ENCODE data around the gene HPGD.

HPGD gene

DNA sequence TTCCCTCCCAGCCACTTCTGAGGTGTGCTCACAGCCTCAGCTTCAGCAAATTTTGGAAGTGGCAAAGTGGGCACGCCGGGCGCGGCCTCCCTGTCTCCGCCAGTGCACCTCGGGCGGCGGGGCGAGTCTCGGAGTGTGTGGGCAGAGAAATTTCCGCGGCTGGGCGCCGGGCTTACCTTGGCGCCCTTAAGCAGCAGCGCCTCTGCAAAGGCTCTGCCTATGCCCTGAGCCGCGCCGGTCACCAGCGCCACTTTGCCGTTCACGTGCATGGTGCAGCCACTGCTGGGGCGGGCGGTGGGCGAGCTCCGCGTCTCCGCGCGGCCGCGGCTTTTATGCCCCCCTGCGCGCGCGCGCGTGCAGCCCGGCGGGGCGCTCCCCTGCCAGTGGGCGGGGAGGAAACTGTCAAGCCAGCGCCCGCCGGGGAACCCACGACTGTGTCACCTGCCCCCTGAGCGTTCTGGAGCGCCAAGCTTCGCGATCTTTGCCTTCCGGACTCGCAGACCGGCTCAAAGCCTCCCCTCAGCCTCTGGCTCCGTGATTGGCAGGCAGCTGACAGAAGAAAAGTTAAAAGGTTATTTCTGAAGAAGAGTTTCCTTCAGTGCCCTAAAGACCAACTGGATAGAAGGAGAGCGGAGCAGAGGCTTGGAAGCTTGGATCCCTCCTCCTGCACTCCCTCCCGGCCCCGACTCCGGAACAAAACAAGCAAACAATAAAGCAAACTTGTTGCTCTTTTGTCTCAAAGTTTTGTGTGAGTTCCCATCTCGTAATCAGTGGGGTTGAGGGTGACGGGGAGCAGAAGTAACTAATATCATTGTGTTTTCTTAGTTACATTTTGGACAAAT, at the start of gene HPGD:
Gene HPGD, minus strand, starts transcription at position 306 of the 842 bp plus-strand sequence. Its CDS starts 37 bp downstream, at position 269.
- DNase-seq: peak; percentile 70

DNA sequence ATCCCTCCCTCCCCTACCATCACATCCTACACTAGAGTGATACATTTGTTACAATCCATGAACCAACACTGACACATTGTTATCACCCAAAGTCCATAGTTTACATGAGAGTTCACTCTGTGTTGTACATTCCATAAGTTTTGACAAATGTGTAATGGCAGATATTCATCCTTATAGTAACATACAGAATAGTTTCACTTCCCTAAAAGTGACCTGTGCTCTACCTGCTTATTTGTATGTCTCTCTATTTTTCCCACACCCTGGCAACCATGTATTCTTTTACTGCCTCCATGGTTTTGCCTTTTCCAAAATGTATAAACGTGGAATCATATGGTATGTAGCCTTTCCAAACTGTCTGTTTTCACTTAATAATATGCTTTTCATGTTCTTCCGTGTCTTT, 42.2 kb upstream of the HPGD start:
- no peak for DNase-seq

DNA sequence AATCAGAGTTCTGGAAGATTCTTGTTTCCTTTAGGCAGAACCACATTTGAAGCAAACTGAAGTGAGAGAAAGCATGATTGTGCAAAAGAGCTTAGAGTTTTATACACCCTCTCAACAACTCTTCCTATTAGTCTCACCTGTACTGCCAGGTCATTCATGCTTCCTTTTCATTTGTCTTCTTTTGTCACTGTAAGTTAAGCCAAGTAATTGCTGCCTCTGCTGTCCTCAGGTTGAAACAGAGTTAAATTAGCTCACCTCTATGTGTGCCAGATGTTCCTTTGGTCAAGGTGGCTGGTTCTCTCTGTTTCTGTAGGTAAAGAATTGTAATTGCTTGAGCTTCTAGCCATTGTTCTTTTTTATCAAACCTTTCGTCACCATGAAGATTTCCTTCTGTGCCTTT, 41.1 kb upstream of the HPGD start:
- peak; percentile 3 for DNase-seq

DNA sequence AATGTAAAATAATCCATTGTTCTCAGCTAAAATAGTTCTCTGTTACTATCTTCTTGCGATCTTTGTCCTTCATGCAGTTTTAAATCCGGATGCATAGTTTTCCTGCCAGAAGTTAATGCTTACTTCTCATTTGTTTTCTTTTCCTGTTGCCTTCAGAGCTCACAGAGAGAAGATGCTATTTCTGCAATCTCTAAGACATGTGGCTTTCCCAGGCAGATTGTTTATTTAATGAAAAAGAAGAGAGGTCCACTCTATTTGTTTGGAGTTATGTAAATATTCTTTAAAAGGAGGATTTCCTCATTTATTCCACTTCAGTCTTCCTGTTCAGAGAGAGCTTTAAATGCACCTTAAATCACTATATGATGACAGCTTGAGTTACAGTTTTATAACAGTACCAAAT, 39.3 kb upstream of the HPGD start:
- peak; percentile 77 for DNase-seq

DNA sequence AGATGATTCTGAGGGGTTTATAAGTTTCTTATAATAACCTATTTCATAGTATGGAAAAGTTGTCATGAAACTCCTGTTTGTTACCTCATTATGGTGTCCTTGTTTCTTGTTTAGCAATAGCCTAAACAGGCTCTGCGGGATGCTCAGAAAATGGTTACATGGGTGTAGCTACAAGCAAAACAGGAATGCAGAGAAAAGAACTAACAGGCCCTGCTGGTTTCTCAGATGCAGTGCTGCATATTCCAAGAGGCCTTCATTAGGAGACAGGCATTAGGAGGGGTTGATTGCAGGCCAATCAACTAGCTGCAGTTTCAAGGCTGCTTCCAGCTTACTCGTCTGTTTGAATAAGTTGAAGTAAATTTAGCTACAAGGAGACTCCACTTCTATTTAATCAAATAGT, 37.6 kb upstream of the HPGD start:
- no peak for DNase-seq

DNA sequence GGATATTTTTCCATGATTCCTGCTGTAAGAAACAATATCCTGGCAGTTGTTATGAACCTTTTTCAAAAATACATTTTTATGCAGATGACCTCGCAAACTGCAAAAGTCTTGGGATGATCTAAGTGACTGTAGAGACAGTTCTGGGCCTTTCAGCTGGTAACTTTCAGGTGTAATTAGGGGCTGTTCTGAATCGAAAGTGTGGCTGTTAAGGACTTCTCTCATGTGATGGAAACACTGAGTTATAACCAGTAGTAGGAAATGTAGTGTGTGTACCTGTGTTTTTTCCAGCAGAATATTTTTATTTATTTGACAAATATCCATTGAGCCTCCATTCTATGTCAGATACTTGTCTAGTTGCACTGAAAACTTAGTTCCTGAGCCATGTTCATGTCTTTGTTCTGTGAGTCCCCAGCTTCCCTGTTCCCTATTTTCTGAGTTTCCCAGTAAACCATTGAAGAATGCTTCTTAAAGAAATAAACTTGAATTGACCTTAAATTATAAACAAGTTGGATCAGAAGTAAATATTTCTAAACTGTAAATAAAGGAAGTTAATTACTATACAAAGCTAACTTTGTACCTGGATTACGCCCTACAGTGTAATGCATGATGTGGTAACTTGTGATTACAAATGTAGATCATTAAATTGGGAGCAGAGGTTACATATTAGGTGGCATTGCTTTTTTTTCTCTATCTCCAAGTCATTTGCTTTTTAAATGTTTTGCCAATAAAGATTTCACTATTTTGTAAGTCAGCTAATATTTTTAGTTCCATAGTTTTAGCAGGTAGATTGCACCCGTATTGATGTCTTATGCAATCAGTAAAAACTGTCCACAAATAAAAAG, 33.7 kb upstream of the HPGD start:
- no peak for DNase-seq

DNA sequence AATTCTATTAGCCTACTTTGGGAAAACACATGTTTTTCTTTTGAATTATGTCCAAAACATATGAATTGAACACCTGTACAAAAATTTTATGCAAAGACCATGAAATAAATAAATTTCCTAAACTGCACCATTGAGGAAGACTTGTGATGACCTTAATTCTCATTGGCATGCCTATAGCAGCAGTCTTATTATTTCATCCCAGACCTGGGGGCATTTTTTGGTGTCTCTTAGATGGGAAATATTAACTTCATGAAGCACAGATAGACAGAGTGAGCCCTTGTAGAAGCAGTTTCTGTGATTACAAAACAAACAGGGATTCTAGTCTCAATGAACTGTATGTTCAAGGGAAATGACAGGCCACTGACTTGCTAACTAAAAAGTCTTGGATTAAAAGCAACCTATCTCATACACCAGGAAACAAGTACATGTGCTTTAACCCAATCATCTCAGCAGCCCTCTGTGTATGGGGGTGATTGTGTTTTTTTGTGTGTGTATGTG, 32.0 kb upstream of the HPGD start:
- no peak for DNase-seq

DNA sequence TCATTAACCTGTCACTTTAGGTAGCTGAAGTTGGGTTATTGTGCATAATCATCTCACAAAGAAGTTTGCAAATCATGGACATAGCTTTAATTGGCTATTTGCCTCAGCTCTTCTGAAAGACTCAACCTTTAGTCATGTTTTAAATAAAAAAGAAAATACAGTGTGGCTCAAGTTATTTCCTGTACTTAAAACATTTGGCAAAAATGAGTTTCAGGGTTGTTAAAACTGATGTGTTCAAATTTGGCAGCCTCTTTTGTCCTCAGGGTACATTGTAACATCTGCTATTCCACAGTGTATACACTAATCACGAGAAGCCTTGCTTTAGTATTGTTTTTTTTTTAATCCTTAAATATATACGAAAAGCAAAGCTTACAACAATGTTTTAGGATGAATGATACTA, 31.5 kb upstream of the HPGD start:
- no peak for DNase-seq

DNA sequence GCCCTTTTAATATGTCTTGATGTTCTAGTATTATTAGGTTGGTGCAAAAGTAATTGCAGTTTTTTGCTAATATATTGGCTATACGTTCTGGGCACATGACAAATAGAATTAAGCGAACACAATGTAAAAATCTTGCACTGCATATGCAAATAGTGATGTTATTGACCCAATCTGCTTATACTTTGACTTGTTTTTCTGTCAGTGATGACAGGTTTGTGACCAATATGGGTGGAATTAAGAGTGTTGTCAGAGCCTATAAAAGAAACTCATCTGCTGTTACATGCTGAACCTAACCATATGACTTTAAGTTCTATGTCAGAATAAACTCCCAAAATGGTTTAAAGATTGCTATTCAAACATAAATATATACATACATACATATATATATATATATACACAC, 30.7 kb upstream of the HPGD start:
- DNase-seq: no peak

DNA sequence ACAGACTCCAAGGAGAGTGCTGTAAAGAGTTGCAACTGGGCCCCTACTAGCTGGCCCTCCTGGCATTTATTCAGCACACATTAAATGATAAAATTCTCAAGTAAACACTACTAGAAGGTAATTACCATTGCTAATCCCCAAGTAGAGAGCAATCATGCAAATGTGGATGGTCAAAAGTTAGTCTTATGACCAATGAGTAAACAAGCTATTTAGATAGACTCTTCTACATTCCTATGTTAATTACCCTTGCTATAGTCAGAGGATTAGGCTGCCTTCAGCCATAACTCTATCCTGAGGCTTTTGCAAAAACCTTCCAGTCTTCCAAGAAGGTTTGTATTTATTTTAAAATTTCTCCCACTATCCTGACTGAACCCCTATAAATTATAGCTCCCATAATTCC, 28.3 kb upstream of the HPGD start:
- no peak for DNase-seq

DNA sequence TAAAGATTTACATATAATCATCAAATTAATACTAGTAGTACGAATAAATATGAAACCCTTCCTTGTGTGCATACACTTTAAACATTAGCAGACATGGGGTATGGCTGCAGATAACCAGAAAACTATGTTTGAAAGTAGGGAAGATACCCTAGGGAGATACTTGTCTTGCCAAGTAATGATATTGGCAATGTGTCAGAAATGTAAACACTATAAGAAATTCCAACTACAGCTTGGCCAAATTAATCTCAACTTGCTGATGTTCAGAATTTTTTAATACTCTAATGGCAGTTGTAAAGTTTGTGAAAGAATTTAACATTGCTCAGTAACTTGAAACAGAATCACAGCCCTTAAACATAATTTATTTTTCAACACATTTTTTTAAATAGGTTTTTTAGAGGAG, 27.4 kb upstream of the HPGD start:
- DNase-seq: no peak

DNA sequence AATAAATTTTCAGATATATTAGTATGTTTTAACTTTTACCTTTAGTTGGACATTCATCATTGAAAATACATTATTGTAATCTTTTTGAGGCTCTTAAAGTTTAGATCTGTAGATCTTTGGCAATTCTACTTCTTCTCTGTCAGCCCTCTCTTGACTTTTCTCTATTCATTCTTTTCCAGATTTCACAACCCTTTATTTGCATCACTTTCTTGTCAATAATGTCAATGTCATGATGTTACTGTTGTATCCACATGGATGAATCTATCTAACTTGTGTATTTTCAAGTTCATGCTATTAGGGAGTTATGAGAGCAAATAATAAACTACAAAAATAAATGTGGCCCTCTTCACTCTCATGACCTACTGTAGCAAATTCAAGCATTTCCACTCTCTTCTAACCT, 23.0 kb upstream of the HPGD start:
- no peak for DNase-seq

DNA sequence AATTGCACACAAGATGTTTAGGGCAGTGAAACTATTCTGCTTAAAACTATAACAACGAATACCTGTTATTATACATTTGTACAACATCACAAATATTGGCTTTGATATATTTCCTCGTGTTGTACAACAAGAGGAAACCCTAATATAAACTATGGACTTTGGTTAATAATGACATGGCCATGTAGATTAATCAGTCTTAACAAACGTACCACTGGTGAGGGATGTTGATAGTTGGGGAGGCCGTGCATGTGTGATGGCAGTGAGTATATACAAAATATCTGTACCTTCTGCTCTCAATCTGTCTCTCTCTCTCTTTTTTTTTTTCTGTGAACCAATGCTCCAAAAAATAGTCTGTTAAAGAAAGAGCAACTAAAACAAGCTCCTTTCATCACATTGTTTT, 22.2 kb upstream of the HPGD start:
- no peak for DNase-seq

DNA sequence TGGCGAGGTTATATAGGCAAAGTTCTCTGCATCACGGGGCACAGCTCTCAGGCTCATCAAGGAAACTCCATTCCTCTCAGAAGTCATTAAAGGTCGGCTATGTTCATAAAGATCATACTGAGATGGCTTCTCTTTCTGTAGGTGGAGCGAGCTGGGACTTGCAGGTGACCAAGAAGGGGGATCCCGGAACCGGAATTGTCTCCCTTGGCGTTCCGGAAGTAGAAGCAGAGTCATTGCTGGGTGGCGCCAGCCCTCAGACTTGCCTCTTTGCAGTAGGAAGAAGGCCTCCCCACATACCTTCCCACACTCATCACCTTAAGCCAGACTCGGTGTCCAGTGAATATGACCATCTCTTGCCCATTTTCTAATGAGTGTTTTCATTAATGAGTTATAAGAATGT, 17.9 kb upstream of the HPGD start:
- DNase-seq: no peak

DNA sequence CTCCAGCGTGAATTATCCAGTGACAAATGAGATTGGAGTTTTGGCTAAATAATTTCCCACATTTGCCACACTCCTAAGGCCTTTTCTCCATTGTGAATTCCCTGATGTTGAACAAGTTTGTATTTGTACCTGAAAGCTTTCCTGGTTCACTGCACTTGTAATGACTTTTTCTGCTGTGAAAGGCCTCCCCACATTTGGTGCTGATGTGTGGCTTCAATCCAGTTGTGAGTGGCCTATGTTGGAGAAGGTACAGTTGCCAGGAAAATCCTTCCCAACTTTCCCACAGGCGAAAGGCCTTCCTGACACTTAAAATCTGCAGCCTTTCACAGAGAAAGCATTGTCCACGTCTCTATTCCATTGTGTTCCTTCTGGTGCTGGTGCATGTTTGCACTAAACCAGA, 17.3 kb upstream of the HPGD start:
- no peak for DNase-seq

DNA sequence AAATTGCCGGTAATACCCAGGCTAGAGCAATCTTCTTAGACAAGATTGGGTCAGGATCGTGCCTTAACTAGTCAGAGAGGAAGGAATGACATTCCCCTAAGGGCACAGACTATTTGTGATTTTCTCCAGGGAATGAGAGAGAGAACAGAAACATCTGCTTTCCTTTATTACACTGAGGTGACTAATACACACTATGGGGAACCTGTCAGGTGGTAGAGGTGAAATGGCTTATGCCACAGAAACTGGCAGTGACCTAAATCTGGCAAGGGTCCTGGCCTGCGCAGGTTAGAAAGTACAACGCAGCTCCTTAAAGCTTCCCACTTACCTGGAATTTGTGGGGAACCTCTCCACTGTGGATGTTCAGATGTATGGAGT, 16.6 kb upstream of the HPGD start:
- peak; percentile 55 for DNase-seq

DNA sequence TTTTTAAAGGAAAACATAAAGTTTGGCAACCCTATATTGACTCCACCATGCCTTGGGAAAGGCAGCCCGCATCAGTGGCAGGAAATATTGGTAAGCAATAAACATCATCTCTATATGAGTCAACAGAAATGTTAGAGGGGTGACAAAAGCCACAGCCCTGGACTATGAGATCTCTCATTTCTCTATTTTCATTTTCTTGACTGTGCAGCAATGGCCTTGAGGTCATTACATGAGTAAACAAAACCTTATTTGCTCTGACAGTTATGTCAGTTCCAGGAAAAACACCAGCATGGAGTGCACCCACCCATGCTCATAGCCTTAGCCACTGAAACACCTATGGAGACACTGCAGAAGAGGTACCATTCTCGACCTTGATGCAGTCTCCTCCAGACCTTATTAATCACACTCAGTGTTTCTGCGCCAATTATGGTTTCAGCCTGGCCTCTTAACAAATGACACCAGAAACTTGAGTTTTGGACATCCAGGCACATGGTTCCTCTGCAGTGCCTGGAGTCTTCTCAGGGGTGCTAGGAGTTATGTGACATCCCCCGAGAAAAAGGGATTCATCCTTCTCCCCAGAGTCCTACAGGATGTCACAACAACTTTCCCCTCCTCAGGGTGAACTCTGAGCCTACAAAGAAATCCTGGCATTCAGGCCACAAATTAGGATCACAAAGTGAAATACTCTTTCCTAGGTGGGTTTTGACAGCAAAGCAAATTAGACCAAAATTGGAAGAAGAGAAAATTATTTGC, 16.0 kb upstream of the HPGD start:
- DNase-seq: peak; percentile 76

DNA sequence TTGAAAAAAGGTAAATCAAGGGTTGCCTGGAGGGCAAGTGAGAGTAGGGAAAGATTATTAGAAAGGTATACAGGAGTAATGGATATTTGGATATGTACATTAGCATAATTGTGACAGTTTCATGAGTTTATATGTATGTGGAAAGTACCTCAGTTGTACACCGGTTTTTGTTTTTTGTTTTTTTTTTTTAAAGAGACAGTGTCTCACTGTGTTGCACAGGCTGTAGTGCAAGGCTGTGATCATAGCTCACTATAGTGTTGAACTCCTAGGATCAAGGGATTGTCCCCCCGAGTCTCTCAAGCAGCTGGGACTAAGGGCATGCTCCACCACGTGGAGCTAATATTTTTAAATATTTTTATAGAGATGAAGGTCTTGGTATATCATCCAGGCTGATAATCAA, 15.3 kb upstream of the HPGD start:
- no peak for DNase-seq

DNA sequence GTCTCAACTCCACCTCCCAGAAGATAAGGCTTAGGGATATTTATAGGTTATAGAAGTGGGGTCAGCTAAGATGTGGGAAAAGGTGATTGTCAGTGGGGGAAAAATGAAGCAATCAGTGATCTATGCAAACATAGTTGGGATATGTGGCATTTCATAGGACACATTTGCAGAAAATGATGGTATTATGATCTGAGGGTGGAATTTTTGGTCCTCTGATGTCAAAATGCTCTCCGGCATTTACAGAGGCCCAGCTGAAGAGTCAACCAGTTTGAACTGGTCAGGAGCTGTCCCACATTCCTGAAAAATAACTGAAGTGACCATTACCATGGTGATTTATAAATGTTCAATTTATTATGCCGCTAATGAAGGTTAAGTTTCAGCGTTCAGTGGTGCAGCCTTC, 12.2 kb upstream of the HPGD start:
- no peak for DNase-seq

DNA sequence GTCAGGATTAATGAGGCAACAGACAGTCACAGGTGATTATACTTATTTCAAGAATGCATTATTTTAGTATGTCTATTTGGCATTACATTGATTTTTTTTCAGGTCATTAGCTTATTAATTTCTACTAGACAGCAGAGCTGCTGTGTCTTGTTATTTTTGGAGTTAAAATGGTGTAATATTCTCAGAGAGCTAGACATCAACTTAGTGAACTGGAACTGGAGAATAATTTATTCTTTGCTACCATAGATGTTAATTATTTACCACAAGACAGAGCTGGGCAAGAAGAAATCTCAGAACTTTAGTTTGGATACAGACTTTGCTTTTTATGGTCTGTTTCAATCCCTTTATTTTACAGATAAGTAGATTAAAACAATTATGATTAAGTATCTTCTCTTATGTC, 10.2 kb upstream of the HPGD start:
- DNase-seq: no peak

DNA sequence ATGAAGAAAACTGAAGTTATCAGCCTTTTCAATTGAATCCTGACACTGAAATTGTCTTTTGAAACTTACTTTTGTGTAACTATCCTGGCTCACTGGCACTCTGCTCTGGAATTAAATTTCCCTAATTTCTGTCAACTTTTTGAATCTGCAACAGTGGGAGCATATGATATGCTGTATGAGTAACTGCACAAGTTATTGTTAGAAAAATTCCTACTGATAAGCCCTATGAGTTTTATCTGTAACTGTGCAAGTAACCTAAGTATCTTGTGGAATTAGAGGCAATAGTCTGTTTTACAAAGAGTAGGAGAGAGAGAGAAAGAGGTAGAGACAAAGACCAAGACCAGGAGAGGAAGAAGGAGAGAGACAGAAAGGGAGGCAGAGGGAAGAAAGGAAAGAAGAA, 9.2 kb upstream of the HPGD start:
- DNase-seq: no peak

DNA sequence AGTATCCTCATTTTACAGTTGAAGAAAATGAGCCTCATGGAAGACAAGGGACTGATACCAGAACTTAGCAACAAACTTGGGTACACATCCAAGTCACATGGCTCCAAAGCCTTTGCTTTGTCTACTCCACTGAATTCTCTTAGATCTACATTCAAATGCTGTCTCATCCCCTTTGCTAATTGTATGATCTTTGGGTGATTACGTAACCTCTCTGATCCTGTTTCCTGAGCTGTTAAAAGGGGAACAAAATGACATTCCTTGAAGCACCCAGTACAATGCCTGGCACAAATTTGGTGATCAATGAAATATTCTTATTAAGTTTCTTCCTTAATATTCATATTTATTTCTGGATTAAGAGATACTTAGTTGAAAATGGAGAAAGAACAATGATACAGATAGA, 5.9 kb upstream of the HPGD start:
- no peak for DNase-seq

DNA sequence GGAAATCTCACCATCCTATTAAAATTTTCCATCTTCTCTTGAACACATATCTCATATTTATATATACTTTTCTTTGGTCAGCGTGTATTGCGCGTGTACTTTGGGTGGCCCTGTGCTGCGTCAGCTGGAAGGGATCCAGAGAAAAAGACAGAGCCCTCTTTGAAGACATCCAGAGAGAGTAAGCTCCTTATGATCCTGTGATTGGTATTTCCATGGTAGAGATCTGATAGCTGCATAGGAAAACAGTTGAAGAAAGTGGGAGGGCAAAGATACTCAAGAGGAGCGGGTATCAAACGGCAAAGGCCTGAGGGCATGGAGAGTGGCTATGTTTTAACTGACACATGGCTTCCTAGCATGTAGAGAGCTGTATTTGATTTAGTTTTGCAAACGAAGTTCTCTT, 4.4 kb upstream of the HPGD start:
- DNase-seq: no peak

DNA sequence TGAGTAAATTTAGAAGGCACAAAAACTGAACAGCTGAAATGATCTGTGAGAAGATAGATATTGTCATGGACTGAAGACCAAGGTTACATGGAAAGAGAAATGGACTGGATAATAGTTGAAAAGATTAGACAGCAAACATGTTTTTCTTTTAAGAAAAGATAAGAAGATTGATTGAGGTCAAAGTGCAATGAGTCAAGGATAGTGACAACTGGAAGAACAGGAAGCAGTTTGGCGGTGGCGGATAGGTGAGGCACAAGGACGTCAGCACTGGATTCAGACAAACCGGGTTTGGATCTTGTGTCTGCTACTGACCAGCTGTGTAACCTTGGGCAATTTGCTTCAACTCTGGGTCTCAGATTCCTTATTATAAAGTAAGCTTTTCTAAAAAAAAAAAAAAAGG, 2.0 kb upstream of the HPGD start:
- no peak for DNase-seq

Measured in DMS53 (cell line).